SKM-1 treated with dmso at 0.1 percent for 144 hours (cell line): ENCODE results near the gene MT1H.
"Not testable (repeated sequence)": the region's sequence is repeated elsewhere in the genome, so short reads cannot be mapped to it uniquely, and the experiment has no call there.

Experiments used
- DNase-seq: peaks from one replicate; lab custom pipeline; 2025; ENCODE audit not compliant: unreplicated experiment; lab: John Stamatoyannopoulos, UW

Gene MT1H

DNA sequence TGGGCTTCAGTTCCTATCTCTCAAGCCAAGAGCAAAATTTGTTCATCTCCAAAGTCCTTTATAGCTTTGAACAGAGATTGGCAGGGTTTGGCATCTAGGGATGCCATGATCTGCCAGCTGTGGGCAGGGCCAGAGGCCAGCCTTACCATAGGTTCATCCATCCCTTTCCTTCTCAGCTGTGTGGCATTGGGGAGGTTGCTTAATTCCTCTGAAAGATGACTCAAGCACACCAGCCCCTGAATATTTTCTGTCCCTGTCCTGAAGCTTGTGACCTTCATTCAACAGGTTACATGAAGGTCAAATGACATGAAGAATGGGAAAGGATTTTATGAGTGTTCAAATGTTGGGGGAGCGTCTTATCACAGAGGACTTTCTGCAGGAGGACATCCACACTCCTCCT lies 5.1 kb upstream of the MT1H start:
- no peak for DNase-seq

DNA sequence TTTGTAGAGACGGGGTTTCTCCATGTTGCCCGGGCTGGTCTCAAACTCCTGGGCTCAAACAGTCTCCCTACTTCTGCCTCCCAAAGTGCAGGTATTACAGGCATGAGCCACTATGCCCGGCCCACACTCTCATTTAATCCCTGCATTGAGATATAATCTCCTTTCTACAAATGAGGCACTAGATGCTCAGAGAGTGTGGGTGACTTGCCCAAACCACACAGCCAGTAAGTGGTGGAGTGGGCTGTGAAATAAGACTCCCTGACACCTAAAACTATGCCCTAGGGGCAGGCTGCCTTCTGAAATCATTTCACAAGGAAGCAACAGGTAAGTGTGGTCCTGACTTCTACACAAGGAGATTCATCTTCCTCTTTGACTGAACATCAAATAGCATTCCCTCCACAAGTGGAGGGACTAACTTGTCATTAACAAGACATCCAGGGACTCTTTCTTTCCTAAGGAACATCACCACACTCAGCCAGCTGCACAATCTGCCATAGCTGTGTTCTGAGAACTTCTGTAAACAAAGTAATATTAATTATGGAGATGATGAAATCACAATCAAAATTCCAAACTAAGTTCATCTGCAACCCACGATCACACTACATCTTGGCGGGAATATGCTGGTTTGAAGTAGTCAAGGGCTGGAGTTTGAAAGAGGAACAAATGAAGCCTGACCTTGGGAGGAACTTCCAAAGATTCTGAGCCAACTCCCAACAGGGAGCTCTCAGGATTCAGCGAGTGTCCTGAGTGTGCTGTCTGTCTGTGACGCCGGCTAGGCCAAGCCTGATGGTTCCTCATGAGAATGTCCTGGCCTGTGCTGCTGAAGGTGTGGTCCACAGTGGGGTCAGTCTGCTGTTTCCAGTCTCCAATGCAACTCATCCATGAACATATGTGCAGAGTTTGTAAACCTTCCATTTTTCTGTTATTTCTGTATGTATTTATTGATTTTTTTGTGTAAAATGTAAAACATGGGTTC lies 4.0 kb upstream of the MT1H start:
- not testable (repeated sequence) for DNase-seq

DNA sequence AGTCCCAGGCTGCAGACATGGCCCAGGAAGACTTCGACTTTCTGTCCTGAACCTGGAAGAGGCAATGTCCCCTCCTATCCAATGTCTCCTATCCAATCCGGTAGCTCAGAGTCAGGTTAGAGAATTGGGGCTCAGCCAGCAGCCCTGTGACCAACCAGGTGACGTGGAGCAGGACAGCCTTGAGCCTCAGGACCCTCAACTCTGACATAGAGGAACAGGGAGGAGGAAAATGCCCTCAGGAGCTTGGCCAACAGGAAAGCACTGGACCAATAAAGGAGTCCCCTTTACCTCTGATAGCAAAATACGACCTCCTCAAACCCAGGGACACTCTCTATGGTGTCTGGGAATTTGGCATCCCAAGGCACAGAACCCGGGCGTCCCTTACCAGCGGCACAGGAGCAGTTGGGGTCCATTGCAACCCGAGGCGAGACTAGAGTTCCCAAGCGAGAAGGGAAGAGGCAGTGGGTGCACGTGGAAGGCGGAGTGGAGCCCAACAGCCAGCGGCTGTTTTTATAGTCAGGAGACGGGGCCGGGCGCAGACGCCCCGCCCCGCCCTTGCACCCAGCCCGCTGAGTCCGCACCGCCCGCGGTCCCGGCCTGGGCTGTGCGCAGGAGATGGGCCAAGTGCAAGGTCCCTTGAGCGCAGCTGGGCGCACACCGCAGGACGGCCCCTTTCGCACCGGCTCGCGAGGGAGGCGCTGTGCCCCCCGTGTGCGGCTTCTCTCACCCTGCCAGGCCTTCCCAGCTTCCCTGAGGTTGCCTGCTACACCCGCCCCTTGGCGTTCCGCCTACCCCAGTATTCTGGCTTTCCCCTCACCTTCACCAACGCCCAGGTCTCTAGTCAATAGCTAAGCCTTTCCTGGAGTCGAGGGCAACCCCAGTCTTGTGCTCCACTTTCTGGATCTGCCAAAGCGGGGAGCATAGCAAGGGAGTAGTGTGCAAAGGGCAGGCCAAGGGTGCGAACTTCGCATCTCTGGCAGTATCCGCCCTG lies 1.7 kb upstream of the MT1H start, which contains the start of gene MT1G:
Gene MT1G (minus strand): TSS at position 485 of the 991 bp plus-strand sequence. CDS start 72 bp downstream, at position 413.
- DNase-seq = no peak

DNA sequence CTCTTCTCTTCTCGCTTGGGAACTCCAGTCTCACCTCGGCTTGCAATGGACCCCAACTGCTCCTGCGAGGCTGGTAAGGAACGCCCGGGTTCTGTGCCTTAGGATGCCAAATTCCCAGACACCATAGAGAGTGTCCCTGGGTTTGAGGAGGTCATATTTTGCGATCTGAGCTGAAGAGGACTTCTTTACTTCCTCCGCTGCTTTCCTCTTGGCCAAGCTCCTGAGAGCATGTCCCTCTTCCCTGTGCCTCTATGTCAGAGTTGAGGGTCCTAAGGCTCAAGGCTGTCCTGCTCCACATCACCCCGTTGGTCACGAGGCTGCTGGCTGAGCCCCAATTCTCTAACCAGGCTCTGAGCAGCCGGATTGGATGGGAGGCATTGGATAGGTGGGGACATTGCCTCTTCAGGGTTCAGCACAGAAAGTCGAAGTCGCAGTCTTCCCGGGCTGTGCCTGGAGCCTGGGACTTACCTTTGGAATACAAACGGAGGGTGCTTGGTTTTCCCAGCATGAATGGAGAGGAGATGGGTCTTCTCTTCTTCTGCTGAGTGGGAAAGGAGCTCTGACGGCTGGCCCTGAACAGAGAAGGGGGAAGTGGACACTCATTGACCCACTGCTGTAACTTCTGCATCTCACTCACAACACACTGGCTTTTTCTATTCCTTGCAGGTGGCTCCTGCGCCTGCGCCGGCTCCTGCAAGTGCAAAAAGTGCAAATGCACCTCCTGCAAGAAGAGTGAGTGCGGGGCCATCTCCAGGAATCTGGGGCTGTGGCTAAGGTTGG lies 416 bp downstream of the MT1H start:
- DNase-seq = no peak

DNA sequence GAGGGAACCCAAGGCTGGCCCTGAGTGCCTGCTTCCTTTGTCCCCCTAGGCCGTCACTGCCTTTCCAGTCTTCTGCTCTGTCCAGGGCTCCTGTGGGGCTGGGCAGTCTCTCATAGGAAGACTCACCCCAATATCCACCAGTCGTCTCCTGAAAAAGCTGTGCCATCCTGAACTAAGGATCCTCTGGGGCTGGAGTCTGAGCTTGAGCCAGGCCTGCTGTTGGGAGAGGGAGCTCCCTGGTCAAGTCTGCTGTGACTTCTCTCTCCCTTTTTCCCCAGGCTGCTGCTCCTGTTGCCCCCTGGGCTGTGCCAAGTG lies 963 bp downstream of the MT1H start:
- no peak for DNase-seq

DNA sequence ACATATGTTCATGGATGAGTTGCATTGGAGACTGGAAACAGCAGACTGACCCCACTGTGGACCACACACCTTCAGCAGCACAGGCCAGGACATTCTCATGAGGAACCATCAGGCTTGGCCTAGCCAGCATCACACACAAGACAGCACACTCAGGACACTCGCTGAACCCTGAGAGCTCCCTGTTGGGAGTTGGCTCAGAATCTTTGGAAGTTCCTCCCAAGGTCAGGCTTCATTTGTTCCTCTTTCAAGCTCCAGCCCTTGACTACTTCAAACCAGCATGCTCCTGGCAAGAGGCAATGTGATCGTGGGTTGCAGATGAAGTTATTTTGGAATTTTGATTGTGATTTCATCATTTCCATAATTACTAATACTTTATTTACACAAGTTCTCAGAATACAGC lies 2.1 kb downstream of the MT1H start:
- DNase-seq = not testable (repeated sequence)

DNA sequence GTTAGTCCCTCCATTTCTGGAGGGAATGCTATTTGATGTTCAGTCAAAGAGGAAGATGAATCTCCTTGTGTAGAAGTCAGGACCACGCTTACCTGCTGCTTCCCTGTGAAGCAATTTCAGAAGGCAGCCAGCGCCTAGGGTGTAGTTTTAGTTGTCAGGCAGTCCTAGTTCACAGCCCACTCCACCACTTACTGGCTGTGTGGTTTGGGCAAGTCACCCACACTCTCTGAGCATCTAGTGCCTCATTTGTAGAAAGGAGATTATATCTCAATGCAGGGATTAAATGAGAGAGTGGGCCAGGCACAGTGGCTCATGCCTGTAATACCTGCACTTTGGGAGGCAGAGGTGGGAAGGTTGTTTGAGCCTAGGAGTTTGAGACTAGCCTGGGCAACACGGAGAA lies 2.6 kb downstream of the MT1H start:
- not testable (repeated sequence) for DNase-seq

DNA sequence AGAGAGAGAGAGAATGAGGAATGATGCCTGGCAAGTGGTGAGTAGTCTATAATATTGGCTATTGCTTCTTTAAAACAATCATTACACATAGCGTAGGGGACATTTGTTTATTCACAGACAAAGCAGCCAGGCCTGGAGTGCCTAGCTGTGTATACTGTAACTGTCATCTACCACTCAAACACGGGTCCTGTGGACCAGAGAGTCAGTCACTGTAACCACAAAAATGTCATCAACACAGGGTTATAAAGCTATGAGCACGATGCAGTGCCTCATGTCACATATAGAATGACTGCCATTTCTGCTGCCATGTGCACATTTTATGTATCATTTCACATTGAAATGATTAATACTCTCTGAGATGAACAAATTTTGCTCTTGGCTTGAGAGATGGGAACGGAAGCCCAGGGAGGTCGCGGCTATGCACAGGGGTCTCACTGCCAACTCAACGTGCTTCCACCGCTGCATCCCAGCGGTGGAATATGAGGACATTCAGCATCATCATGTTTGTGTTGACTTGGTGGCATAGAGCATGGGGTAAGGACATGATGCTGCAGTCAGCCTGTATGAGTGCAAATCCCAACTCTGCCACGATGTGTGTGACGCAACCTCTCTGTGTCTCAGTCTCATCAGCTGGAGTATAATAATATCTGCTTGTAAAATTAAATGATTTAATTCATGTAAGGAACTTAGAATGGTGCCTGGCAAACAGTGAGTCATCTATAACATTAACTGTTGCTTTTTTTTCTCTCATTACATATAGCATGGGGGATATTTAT lies 3.3 kb downstream of the MT1H start:
- no peak for DNase-seq

DNA sequence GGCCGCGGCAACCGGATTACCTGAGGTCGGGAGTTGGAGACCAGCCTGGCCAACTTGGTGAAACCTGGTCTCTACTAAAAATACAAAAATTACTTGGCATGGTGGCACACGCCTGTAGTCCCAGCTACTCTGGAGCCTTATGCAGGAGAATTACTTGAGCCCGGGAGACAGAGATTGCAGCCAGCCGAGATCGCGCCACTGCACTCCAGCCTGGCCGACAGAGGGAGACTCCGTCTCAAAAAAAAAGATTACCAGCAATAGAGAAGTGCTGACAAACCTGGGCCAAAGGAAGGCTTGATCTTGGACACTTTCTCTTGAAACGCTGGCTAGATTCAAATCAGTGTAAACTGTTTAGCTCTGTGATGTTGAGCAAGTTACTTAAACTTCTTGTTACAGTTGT lies 4.3 kb downstream of the MT1H start:
- DNase-seq = peak; percentile 25

DNA sequence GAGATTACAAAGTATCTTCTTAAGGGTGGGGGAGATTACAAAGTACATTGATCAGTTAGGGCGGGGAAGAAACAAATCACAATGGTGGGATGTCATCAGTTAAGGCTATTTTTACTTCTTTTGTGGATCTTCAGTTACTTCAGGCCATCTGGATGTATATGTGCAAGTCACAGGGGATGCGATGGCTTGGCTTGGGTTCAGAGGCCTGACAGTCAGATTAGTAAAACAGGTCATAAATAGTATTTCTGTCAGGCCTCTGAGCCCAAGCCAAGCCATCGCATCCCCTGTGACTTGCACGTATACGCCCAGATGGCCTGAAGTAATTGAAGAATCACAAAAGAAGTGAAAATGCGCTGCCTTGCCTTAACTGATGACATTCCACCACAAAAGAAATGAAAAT lies 5.0 kb downstream of the MT1H start:
- DNase-seq = not testable (repeated sequence)

DNA sequence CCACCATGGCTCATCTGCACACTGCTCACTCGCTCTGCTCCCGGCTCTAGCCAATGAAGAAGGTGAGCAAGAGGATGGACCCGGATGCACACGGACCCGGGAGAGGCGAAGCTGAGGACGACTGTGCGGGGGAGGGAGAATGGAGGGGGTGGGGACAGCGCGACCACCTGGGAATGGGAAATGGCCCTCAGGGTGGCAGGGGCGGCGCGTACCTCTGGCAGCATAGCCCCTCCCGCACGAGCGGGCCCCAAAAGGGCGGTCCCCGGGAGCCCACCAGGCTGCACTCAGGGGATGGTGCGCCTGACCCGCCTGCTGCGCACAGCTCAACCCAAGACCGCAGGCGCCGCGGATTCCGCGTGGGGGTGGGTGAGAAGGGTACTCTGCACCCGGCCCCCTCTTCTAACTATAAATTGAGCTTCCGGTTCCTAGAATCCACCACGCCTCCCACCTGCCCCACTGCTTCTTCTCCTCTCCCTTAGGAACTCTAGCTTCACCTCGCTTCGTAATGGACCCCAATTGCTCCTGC lies 6.1 kb downstream of the MT1H start:
- DNase-seq = no peak

DNA sequence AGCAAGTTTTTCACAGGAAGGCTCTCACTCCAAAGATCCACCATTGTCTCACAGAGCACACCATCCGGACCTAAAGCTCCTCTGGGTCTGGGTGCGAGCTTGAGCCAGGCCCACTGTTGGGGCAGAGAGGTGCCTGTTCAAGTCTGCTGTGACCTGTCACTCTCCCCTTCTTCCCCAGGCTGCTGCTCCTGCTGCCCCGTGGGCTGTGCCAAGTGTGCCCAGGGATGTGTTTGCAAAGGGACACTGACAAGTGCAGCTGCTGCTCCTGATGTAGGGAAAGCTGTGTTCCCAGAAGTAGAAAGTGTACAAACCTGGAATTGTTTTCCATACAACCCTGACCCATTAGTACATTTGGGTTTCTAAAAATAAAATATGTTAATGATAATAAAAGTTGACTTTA lies 7.9 kb downstream of the MT1H start:
- DNase-seq = no peak

DNA sequence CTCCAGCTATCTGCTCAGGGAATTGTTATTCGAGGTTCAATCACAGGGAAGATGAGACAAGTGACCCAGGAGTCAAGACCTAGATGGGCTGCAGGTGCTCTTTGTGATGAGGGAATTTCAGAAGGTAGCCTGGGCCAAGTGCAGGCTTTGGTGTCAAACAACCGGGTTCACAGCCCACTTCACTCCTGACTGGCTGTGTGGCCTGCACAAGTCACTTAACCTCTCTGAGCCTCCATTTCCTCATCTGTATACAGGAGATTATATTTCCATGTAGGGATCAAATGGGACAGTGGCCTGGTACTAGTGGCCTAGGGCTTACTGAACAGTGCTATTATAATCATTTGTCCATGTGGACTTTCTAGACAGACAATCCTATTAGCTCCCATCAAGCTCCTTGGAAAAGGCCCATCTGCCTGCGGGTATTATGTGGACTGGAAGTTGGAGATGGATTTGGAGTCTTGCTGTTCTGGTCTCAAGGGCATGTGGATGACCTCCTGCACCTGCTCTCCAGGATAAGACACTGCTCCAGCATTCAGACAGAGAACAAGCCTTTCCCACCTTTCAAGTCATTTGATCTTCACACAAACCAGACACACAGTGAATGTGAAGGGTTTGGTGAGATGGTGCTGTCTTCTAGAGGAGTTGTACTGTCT lies 9.6 kb downstream of the MT1H start:
- DNase-seq = no peak

DNA sequence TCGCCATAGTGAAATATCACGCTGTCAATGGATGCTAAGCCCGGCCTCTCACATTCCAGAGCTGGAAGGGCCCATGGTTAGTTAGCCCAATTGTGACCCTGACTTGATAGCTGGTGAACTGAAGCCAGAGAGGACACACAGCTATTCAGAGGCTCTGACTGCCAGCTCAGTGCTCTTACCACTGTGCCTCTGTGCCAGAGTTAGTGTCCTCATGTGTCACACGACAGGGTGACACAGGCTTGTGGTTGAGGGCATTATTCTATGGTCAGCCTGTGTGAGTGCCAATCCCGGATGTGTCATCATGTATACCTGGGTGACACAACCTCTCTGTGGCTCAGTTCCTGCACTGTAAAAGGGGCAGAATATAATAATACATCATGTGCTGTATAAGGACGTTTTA lies 10.2 kb downstream of the MT1H start:
- no peak for DNase-seq

DNA sequence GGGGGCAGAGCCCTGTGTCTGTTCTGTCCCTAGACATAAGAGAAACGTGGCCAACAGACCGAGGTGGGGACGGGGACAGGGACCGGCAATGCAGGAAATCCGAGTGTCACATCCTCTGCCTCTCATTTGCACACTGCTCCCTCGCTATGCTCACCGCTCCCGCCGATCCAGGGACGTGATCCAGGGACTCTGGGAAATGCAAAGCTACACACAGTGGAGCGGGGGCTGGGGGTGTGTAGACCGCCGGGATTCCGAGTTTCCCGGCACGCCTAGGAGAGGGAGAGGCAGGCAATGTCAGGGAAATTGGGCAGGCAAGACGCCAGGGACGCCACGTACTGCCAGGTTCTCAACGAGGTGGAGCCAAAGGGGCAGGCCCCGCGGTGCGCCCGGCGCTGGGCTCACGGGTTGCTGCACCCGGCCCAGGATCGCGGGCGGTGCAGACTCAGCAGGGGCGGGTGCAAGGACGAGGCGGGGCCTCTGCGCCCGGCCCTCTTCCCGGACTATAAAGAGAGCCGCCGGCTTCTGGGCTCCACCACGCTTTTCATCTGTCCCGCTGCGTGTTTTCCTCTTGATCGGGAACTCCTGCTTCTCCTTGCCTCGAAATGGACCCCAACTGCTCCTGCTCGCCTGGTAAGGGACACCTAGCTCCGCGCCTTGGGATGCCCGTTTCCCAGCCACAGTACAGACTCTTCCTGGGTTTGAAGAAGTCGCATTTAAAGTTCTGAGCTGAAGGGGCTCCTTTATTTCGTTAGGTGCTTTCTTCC lies 12.5 kb downstream of the MT1H start, which contains the start of gene MT1X:
Gene MT1X (plus strand): TSS at position 532 of the 764 bp plus-strand sequence. CDS start 71 bp downstream, at position 603.
- DNase-seq = peak; percentile 90

DNA sequence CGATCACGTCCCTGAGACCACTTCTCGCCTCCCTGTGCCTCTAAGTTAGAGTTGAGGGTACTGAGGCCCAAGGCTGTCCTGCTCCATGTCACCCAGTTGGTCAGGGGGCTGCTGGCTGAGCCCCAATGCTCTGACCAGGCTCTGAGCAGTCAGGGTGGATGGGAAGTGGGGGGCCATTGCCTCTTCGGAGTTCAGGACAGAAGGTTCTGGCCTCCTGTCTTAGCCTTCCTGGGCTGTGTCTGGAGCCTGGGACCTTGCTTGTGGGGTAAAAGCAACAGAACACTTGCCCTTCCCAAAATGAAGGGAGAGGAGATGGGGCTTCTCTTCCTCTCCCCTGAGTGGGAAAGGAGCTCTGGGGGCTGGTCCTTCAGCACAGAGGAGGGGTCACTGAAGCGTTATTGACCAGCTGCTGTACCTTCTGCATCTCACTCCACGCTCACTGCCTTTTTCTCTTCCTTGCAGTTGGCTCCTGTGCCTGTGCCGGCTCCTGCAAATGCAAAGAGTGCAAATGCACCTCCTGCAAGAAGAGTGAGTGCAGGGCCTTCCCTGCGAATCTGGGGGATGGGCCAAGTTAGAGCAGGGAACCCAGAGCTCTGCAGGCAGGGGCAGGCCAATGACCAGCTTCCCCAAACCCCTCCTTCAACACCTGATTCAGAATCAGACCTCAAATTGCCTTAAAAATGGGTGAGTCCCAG lies 13.2 kb downstream of the MT1H start:
- DNase-seq = no peak

DNA sequence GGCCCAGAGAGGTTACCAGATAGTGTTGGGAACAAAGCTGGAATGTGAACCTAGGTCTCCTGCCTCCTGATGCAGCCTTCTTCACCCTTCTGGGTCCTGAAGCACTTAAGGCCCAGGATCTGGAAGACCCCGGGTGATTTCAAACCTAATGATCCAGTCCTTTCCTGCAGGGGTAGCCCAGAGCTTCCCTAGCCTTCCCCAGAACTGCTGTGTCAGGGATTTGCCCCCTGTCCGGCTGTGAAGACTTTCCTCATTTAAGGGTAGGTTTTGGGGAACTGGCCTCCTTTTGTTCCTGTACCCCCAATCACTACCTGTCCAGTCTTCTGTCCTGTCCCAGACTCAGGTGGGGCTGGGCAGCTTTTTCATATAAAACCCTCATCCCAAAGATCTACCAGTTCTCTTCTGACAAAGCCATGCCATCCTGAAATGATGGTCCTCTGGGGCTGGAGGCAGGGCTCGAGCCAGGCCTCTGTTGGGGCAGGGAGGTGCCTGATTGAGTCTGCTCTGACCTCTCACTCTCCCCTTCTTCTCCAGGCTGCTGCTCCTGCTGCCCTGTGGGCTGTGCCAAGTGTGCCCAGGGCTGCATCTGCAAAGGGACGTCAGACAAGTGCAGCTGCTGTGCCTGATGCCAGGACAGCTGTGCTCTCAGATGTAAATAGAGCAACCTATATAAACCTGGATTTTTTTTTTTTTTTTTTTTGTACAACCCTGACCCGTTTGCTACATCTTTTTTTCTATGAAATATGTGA lies 14.0 kb downstream of the MT1H start:
- DNase-seq = no peak
